ENCODE data around the gene MBD6. TPM values are rescaled to one million over a fixed set of nuclear protein-coding genes. Genes with fewer than 3 reads are reported as not detected.

Gene MBD6, protein sequence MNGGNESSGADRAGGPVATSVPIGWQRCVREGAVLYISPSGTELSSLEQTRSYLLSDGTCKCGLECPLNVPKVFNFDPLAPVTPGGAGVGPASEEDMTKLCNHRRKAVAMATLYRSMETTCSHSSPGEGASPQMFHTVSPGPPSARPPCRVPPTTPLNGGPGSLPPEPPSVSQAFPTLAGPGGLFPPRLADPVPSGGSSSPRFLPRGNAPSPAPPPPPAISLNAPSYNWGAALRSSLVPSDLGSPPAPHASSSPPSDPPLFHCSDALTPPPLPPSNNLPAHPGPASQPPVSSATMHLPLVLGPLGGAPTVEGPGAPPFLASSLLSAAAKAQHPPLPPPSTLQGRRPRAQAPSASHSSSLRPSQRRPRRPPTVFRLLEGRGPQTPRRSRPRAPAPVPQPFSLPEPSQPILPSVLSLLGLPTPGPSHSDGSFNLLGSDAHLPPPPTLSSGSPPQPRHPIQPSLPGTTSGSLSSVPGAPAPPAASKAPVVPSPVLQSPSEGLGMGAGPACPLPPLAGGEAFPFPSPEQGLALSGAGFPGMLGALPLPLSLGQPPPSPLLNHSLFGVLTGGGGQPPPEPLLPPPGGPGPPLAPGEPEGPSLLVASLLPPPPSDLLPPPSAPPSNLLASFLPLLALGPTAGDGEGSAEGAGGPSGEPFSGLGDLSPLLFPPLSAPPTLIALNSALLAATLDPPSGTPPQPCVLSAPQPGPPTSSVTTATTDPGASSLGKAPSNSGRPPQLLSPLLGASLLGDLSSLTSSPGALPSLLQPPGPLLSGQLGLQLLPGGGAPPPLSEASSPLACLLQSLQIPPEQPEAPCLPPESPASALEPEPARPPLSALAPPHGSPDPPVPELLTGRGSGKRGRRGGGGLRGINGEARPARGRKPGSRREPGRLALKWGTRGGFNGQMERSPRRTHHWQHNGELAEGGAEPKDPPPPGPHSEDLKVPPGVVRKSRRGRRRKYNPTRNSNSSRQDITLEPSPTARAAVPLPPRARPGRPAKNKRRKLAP
- total RNA-seq (ENCODE audit: low replicate concordance), result 2.9 and 4.0 TPM in 2 replicates

DNA sequence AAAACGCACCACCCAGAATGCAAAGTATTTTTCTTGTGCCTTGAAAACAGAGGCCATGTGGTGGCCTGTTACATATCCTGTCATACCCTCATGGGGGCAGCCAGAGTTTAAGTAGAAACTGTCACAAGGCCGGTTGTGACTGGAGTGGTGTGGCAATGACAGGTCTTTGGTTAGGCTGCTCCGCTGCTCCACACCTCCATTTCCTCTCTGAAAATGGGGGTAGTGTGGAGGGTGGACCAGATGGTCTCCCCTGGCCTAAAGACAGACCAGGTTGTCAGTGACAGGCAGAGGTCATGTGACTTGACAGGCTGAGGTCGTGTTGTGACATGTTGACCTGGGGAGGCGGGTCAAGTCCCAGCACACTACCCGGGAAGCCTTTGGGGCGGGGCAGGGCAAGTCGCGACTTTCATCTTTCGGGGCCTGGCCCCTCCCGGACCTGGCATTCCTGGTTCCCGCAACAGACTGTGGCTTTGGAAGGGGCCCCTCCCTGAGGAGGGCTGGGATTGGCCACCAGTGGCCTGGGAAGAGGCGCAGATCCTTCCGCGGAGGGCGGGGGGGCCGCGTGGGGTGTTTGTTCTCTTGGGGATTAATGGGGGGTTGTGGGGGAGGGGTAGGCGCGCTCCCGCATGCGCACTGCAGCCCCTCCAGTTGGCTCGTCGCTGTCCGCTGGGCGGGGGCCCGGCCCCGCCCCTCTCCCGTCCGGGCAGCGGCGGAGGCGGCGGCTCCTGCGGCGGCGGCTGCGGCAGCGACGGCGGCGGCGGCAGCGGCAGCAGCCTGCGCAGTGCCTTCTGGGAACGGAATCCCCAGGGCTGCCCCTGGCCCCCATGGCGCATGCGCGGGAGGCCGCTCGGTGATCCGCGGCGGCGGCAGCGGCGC is at the start of gene MBD6:
Gene MBD6, plus strand, starts transcription at position 814 of the 876 bp plus-strand sequence. CDS start 1,480 bp downstream, outside the sequence.

DNA sequence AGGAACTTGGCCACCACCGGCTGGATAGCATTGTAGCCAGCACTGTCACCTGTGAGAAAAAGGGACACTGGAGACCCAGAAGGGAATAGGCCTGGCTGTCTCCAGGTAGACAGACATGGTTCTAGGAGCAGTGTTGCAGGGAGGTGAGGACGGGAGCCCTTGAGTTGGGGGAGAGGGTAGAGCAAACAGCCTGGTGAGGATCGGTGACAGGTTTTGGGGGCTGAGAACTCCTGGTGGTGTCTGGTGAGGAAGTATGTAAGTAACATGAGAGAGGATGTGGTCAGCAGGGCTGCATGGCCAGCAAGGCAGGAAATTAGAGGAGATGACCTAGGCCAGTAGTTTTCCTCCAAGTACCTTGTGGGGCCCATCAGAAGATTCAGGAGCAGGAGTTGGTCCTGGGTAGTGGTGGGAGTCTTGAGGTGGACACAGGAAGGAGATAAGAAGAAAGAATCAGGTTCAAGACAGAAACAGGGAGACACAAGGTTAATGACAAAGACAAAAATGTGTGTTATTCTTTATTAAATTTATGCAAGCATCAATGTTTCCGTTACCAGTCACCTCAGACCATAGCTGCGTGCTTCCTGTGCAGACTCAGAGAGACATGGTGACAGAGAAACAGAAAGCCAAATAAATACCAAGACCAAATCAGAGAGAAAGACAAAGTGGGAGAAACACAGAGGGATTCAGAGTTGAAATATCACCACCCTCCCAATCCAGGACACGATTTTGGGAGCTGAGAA is 43.1 kb upstream of the MBD6 start, which contains the start of gene ARHGAP9:
Gene ARHGAP9, minus strand, starts transcription at position 491 of the 740 bp plus-strand sequence. Its CDS starts 460 bp downstream, at position 31.

DNA sequence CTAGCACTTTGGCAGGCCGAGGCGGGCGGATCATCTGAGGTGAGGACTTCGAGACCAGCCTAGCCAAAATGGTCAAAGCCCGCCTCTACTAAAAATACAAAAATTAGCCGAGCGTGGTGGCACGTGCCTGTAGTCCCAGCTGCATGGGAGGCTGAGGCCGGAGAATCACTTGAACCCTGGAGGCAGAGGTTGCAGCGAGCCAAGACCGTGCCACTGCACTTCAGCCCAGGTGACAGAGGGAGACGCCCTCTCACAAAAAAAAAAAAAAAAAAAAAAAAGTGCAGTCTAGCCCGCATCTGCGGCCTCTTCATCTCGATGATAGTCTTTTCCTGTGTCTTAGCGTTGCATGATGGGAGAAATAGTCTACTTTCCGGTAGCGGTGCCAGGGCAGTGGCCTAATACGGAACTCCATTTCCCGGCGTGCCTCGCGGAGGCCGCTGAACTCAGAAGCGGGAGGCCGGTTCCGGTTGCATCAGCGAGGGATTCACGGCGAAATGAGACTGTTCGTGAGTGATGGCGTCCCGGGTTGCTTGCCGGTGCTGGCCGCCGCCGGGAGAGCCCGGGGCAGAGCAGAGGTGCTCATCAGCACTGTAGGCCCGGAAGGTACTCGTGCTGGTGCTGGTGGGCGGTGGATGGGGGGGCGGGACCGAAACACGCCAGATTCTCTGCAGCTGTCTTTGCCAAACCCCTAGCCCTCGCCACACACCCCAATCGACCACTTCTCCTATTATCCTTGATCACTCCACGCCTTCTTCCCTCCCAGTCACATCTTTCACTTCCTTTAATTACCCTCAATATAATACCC is 34.8 kb upstream of the MBD6 start, which contains the start of gene MARS1:
Gene MARS1, plus strand, starts transcription at position 472 of the 805 bp plus-strand sequence. Its CDS starts 23 bp downstream, at position 495.

DNA sequence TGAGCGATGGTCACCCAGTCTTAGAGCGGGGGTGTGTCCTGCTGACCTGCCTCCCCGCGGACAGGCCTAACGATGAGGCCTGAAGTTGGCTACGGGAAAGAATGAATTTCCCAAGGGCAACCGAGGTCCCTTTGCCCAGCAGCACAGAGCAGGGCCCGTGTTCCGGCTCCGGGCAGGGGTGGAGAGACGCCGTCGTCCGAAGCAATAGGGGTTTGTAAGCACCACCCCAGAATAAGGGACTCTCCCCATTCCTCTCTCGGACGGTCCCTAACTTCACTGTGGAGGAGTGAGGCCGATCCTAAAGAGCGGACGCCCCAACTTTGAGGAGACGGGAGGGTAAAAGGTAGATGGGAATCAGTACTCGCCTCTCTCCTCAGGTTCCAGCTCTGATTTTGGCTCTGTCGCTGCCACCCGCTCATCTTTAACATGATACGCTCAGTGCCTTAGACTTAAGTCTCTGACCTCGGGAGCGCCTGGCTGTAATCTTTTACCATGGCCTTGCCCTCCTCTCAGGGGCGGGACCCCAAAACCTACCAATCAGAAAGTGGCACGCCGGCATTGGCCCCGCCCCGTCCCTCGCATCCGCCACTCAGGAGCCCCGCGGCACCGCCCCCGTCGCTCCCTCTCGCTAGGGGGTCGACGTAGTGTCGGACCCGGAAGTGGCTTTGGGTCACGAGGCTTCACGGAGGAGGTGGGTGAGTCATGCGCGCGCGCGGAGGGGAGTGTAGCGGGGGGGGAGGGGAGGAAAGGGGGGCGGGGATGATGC is 2.4 kb upstream of the MBD6 start, which contains the start of gene DDIT3:
Gene DDIT3, minus strand, starts transcription at position 462 of the 766 bp plus-strand sequence. CDS start 3,108 bp downstream, outside the sequence.

DNA sequence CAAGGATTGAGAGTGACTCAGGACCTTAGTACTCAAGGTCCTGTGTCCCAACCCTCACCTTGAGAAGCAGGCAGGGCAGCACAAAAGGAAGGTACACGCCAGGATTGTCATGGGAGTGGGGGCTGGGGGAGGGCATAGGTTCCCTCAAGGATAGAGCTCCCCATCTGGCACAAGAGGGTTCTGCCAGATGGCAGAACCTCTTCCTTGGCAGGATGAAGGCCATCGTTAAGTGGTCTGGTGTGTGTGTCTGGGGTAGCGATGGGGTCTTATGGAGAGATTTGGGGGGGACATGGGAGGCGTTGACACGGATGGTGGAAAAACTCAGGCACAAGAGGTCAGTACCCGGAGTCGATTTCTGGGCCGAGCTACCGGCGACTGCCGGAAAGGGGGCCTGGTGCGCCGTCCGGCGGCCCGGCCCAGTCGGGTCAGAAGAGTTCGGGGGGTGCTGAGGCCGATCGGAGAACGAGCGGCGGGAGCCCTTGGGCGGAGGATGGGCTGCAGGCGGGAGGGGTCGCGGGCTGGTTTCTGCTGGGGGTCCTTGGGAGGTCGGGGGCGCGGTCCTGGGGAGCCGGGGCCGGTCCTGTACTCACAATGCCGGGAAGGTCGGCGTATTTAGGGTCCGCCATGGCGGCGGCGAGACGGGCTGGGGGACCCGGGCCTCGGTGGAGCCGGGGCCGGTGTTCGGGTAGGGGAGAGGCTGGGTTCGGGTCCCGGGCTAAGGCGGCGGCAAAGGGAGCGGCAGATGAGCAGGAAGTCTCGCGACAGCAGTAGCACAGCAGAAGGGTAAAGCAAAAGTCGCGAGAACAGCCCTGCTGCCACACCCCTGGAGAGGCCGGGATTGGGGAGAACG is 24.0 kb downstream of the MBD6 start, which contains the start of gene DCTN2:
Gene DCTN2, minus strand, starts transcription at position 755 of the 850 bp plus-strand sequence. Its CDS starts 129 bp downstream, at position 626.

DNA sequence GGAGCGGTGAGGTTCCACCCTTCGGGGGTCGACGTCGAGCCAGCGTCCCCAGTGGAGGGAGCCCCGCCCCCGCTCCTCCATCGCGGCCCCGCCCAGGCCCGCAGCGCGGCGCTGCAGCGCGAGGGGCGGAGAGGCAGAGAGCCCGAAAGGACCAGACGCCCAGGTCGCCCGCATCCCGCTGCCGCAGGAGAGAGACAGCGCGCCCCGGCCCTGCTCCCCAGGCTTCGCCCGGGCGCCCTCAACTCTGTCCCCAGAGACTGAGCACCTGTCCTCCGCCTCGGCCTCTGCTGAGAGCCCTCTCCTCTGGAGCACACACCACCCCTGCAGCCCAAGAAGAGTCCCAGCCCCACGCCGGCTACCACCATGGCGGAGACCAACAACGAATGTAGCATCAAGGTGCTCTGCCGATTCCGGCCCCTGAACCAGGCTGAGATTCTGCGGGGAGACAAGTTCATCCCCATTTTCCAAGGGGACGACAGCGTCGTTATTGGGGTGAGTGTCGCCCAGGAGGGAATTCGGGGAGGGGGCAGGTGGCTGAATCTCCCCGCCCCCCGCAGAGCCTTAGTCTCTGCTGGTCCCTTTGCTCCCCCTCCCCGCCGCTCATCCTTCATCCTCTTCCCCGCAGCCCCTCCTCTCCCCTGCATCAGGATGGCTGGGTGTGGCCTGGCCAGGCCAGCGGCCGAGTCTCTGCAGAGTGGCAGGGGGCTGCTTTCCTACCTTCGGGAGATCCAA is 27.5 kb downstream of the MBD6 start, which contains the start of gene KIF5A:
Gene KIF5A, plus strand, starts transcription at position 136 of the 732 bp plus-strand sequence. Its CDS starts 228 bp downstream, at position 364.

Other genes starting within 250 kb of the MBD6 start
- gene R3HDM2, start 91.8 kb upstream of the MBD6 start, total RNA-seq (ENCODE audit: low replicate concordance), result 5.7 and 6.4 TPM in 2 replicates
- not detected in 2 replicates for gene INHBC, start 88.0 kb upstream of the MBD6 start, total RNA-seq (ENCODE audit: low replicate concordance)
- gene INHBE, start 67.5 kb upstream of the MBD6 start, total RNA-seq (ENCODE audit: low replicate concordance), result 1.3 and 2.5 TPM in 2 replicates
- 0.23 and 0.38 TPM in 2 replicates for gene GLI1, start 63.0 kb upstream of the MBD6 start, total RNA-seq (ENCODE audit: low replicate concordance)
- gene ARHGAP9, start 43.0 kb upstream of the MBD6 start, total RNA-seq (ENCODE audit: low replicate concordance), result 0.30 TPM in 1 of 2 replicates, not detected in the other
- gene MARS1, start 34.8 kb upstream of the MBD6 start, total RNA-seq (ENCODE audit: low replicate concordance), result 146 and 254 TPM in 2 replicates
- gene DDIT3, start 2.3 kb upstream of the MBD6 start, total RNA-seq (ENCODE audit: low replicate concordance), result 44.0 and 89.6 TPM in 2 replicates
- 57.0 and 81.7 TPM in 2 replicates for gene DCTN2, start 24.4 kb downstream of the MBD6 start, total RNA-seq (ENCODE audit: low replicate concordance)
- 0.15 and 0.23 TPM in 2 replicates for gene KIF5A, start 27.2 kb downstream of the MBD6 start, total RNA-seq (ENCODE audit: low replicate concordance)
- 5.9 and 13.3 TPM in 2 replicates for gene PIP4K2C, start 68.4 kb downstream of the MBD6 start, total RNA-seq (ENCODE audit: low replicate concordance)
- 6.4 and 8.5 TPM in 2 replicates for gene DTX3, start 82.0 kb downstream of the MBD6 start, total RNA-seq (ENCODE audit: low replicate concordance)
- gene ARHGEF25, start 88.6 kb downstream of the MBD6 start, total RNA-seq (ENCODE audit: low replicate concordance), result 17.0 and 23.8 TPM in 2 replicates
- gene B4GALNT1, start 110.4 kb downstream of the MBD6 start, total RNA-seq (ENCODE audit: low replicate concordance), result 1.3 and 5.6 TPM in 2 replicates
- gene OS9, start 171.3 kb downstream of the MBD6 start, total RNA-seq (ENCODE audit: low replicate concordance), result 233 and 545 TPM in 2 replicates
- gene AGAP2, start 215.9 kb downstream of the MBD6 start, total RNA-seq (ENCODE audit: low replicate concordance), result 0.23 and 0.30 TPM in 2 replicates
- gene TSPAN31, start 222.2 kb downstream of the MBD6 start, total RNA-seq (ENCODE audit: low replicate concordance), result 59.8 and 69.0 TPM in 2 replicates
- gene CDK4, start 229.5 kb downstream of the MBD6 start, total RNA-seq (ENCODE audit: low replicate concordance), result 177 and 178 TPM in 2 replicates
- gene MARCHF9, start 232.3 kb downstream of the MBD6 start, total RNA-seq (ENCODE audit: low replicate concordance), result 3.4 and 4.7 TPM in 2 replicates
- gene CYP27B1, start 244.3 kb downstream of the MBD6 start, total RNA-seq (ENCODE audit: low replicate concordance), result 0.68 TPM in 1 of 2 replicates, not detected in the other
- 5.0 and 7.0 TPM in 2 replicates for gene METTL1, start 249.3 kb downstream of the MBD6 start, total RNA-seq (ENCODE audit: low replicate concordance)
- 7.8 and 8.5 TPM in 2 replicates for gene EEF1AKMT3, start 249.8 kb downstream of the MBD6 start, total RNA-seq (ENCODE audit: low replicate concordance)